ENCODE data around the gene CCSER1. TPM values are rescaled to one million over a fixed set of nuclear protein-coding genes. Genes with fewer than 3 reads are reported as not detected.

Gene CCSER1
- total and polyA plus RNA-seq, 2 experiments from 2014 or later = 2.9 to 3.4 TPM

DNA sequence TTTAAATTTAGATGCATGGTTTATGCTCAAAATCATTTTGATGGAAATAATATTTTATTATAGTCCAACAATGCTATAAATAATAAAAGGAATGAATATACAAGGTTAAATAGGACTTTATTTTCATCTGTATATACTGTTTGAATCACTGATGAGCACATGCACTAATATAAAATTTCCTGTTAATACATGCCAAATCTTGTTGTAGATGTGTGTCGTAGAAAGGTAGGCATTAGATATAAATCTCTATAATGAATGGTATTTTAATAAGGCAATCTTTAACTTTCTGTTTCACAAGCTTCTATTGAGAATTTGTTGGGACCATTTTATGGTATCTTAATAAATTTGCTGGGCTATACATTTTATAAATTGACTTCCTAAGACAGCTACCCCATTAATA, 868.8 kb downstream of the CCSER1 start:
- Histone ChIP-seq H3K36me3 (ENCODE audit: insufficient read depth) (no peaks in the 10 kb centered on the region), H2AFZ (no peak overlapping the region), H4K20me1 (replicated peaks; ENCODE audit: insufficient read depth) (no peaks in the 10 kb centered on the region), H3K27ac (ENCODE audit: low read depth) (no peak overlapping the region), H3K4me1 (ENCODE audit: insufficient read depth) (no peaks in the 10 kb centered on the region), H3K79me2 (replicated peaks; ENCODE audit: insufficient read depth) (no peaks in the 10 kb centered on the region), H3K4me2 (no peak overlapping the region), H3F3A (replicated peaks; ENCODE audit: low read depth) (no peaks in the 10 kb centered on the region), H3K4me3 (no peak overlapping the region), H3K9me2 (ENCODE audit: insufficient read depth) (no peaks in the 10 kb centered on the region), H3K27me3 (ENCODE audit: insufficient read depth) (no peaks in the 10 kb centered on the region)
- no peaks in the 10 kb centered on the region for H3K36me3 Mint-ChIP-seq (ENCODE audit: low read depth)
- H3K4me3 Mint-ChIP-seq = no peak overlapping the region
- DNase-seq (ENCODE audit: low spot score) = no peak
- peaks cover 9% of the 10 kb centered on the region; the same call in 2 of the 3 replicates for H3K4me1 Mint-ChIP-seq
- TF ChIP-seq POLR2AphosphoS5 (IDR thresholded peaks at IDR 0.05; ENCODE audit: low read depth) (no peak), STAT1 (IDR thresholded peaks at IDR 0.05; ENCODE audit: unreplicated experiment) (no peak), ZNF331 (CRISPR knock-in tag; IDR thresholded peaks at IDR 0.05; ENCODE audit: low read depth) (no peak)
- no peaks in the 10 kb centered on the region; the same call in 2 of the 3 replicates for H3K9me3 Mint-ChIP-seq
- H3K27me3 Mint-ChIP-seq (ENCODE audit: insufficient read depth, low read depth, poor library complexity) = no peaks in the 10 kb centered on the region
- ATAC-seq = no peak
- no peak overlapping the region for H3K27ac Mint-ChIP-seq

DNA sequence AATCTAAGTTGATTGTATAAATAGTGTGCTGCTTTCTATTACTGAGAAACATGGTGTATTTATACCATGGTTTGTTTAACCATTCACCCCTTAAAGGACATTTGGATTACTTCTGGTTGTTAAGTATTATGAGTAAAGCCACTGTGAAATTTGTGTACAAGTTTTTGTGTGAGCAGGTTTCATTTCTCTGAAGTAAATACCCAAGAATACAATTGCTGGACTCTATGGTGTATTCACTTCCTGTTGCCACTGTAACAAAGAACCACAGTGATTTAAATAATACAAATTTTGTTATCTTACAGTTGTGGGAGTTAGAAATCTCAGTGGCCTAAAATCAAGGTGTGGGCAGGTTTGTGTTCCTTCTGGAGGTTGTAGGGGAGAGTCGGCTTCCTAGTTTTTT, 869.6 kb downstream of the CCSER1 start:
- H3K4me3 ChIP-seq = no peak overlapping the region
- no peaks in the 10 kb centered on the region for H3K27me3 ChIP-seq (ENCODE audit: insufficient read depth)
- no peaks in the 10 kb centered on the region for H3K27me3 Mint-ChIP-seq (ENCODE audit: insufficient read depth, low read depth, poor library complexity)
- H3K4me2 ChIP-seq = no peak overlapping the region
- H3K36me3 Mint-ChIP-seq (ENCODE audit: low read depth) = no peaks in the 10 kb centered on the region
- no peaks in the 10 kb centered on the region for H3F3A ChIP-seq (replicated peaks; ENCODE audit: low read depth)
- H3K9me3 Mint-ChIP-seq = no peaks in the 10 kb centered on the region; the same call in 2 of the 3 replicates
- peaks cover 3% of the 10 kb centered on the region; the same call in 2 of the 3 replicates for H3K4me1 Mint-ChIP-seq
- ATAC-seq = no peak
- H2AFZ ChIP-seq = no peak overlapping the region
- H3K27ac Mint-ChIP-seq = no peak overlapping the region
- no peak overlapping the region for H3K27ac ChIP-seq (ENCODE audit: low read depth)
- H3K79me2 ChIP-seq (replicated peaks; ENCODE audit: insufficient read depth) = no peaks in the 10 kb centered on the region
- DNase-seq (ENCODE audit: low spot score) = no peak
- H3K36me3 ChIP-seq (ENCODE audit: insufficient read depth) = no peaks in the 10 kb centered on the region
- no peaks in the 10 kb centered on the region for H3K9me2 ChIP-seq (ENCODE audit: insufficient read depth)
- H3K4me1 ChIP-seq (ENCODE audit: insufficient read depth) = no peaks in the 10 kb centered on the region
- no peak overlapping the region for H3K4me3 Mint-ChIP-seq
- no peaks in the 10 kb centered on the region for H4K20me1 ChIP-seq (replicated peaks; ENCODE audit: insufficient read depth)
- TF ChIP-seq POLR2AphosphoS5 (IDR thresholded peaks at IDR 0.05; ENCODE audit: low read depth) (no peak), ZNF331 (CRISPR knock-in tag; IDR thresholded peaks at IDR 0.05; ENCODE audit: low read depth) (no peak), EZH2 (IDR thresholded peaks at IDR 0.05; ENCODE audit: low read depth, unreplicated experiment) (no peak), STAT1 (IDR thresholded peaks at IDR 0.05; ENCODE audit: unreplicated experiment) (no peak), CREB1 (CRISPR knock-in tag; IDR thresholded peaks at IDR 0.05; ENCODE audit: low read depth) (no peak), ZNF114 (CRISPR knock-in tag; IDR thresholded peaks at IDR 0.05) (no peak), EZH2phosphoT487 (IDR thresholded peaks at IDR 0.05; ENCODE audit: unreplicated experiment) (no peak), NANOG (IDR thresholded peaks at IDR 0.05; ENCODE audit: borderline replicate concordance) (no peak), JUNB (IDR thresholded peaks at IDR 0.05; ENCODE audit: unreplicated experiment) (no peak)
- TF ChIP-seq, protein P1, sequence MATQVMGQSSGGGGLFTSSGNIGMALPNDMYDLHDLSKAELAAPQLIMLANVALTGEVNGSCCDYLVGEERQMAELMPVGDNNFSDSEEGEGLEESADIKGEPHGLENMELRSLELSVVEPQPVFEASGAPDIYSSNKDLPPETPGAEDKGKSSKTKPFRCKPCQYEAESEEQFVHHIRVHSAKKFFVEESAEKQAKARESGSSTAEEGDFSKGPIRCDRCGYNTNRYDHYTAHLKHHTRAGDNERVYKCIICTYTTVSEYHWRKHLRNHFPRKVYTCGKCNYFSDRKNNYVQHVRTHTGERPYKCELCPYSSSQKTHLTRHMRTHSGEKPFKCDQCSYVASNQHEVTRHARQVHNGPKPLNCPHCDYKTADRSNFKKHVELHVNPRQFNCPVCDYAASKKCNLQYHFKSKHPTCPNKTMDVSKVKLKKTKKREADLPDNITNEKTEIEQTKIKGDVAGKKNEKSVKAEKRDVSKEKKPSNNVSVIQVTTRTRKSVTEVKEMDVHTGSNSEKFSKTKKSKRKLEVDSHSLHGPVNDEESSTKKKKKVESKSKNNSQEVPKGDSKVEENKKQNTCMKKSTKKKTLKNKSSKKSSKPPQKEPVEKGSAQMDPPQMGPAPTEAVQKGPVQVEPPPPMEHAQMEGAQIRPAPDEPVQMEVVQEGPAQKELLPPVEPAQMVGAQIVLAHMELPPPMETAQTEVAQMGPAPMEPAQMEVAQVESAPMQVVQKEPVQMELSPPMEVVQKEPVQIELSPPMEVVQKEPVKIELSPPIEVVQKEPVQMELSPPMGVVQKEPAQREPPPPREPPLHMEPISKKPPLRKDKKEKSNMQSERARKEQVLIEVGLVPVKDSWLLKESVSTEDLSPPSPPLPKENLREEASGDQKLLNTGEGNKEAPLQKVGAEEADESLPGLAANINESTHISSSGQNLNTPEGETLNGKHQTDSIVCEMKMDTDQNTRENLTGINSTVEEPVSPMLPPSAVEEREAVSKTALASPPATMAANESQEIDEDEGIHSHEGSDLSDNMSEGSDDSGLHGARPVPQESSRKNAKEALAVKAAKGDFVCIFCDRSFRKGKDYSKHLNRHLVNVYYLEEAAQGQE (IDR thresholded peaks at IDR 0.05; ENCODE audit: unreplicated experiment) = no peak
- TF ChIP-seq, protein P2, sequence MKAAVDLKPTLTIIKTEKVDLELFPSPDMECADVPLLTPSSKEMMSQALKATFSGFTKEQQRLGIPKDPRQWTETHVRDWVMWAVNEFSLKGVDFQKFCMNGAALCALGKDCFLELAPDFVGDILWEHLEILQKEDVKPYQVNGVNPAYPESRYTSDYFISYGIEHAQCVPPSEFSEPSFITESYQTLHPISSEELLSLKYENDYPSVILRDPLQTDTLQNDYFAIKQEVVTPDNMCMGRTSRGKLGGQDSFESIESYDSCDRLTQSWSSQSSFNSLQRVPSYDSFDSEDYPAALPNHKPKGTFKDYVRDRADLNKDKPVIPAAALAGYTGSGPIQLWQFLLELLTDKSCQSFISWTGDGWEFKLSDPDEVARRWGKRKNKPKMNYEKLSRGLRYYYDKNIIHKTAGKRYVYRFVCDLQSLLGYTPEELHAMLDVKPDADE (IDR thresholded peaks at IDR 0.05) = no peak
- TF ChIP-seq, protein P3, sequence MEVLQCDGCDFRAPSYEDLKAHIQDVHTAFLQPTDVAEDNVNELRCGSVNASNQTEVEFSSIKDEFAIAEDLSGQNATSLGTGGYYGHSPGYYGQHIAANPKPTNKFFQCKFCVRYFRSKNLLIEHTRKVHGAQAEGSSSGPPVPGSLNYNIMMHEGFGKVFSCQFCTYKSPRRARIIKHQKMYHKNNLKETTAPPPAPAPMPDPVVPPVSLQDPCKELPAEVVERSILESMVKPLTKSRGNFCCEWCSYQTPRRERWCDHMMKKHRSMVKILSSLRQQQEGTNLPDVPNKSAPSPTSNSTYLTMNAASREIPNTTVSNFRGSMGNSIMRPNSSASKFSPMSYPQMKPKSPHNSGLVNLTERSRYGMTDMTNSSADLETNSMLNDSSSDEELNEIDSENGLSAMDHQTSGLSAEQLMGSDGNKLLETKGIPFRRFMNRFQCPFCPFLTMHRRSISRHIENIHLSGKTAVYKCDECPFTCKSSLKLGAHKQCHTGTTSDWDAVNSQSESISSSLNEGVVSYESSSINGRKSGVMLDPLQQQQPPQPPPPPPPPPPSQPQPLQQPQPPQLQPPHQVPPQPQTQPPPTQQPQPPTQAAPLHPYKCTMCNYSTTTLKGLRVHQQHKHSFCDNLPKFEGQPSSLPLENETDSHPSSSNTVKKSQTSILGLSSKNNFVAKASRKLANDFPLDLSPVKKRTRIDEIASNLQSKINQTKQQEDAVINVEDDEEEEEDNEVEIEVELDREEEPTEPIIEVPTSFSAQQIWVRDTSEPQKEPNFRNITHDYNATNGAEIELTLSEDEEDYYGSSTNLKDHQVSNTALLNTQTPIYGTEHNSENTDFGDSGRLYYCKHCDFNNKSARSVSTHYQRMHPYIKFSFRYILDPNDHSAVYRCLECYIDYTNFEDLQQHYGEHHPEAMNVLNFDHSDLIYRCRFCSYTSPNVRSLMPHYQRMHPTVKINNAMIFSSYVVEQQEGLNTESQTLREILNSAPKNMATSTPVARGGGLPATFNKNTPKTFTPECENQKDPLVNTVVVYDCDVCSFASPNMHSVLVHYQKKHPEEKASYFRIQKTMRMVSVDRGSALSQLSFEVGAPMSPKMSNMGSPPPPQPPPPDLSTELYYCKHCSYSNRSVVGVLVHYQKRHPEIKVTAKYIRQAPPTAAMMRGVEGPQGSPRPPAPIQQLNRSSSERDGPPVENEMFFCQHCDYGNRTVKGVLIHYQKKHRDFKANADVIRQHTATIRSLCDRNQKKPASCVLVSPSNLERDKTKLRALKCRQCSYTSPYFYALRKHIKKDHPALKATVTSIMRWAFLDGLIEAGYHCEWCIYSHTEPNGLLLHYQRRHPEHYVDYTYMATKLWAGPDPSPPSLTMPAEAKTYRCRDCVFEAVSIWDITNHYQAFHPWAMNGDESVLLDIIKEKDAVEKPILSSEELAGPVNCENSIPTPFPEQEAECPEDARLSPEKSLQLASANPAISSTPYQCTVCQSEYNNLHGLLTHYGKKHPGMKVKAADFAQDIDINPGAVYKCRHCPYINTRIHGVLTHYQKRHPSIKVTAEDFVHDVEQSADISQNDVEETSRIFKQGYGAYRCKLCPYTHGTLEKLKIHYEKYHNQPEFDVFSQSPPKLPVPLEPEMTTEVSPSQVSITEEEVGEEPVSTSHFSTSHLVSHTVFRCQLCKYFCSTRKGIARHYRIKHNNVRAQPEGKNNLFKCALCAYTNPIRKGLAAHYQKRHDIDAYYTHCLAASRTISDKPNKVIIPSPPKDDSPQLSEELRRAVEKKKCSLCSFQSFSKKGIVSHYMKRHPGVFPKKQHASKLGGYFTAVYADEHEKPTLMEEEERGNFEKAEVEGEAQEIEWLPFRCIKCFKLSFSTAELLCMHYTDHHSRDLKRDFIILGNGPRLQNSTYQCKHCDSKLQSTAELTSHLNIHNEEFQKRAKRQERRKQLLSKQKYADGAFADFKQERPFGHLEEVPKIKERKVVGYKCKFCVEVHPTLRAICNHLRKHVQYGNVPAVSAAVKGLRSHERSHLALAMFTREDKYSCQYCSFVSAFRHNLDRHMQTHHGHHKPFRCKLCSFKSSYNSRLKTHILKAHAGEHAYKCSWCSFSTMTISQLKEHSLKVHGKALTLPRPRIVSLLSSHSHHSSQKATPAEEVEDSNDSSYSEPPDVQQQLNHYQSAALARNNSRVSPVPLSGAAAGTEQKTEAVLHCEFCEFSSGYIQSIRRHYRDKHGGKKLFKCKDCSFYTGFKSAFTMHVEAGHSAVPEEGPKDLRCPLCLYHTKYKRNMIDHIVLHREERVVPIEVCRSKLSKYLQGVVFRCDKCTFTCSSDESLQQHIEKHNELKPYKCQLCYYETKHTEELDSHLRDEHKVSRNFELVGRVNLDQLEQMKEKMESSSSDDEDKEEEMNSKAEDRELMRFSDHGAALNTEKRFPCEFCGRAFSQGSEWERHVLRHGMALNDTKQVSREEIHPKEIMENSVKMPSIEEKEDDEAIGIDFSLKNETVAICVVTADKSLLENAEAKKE (CRISPR knock-in tag; IDR thresholded peaks at IDR 0.05) = no peak
